GM20000 (cell line): ENCODE measurements around the gene SCGB1D1.

Experiments used
- DNase-seq: peaks from one replicate; pipeline ENCODE4 v3.0.0; 2012; ENCODE audit warnings: low spot score
- TF ChIP-seq, protein P1 (sequence below): IDR thresholded peaks from 2 replicates; pipeline ENCODE4 v1.5.1; 2012; ENCODE audit warnings: mild to moderate bottlenecking, control low read depth; ENCODE audit errors: extremely low read depth, missing control alignments

Gene SCGB1D1

GRCh38 chr11:62236187-62236586 is 46.2 kb downstream of the SCGB1D1 start:
- TF ChIP-seq, protein P1, sequence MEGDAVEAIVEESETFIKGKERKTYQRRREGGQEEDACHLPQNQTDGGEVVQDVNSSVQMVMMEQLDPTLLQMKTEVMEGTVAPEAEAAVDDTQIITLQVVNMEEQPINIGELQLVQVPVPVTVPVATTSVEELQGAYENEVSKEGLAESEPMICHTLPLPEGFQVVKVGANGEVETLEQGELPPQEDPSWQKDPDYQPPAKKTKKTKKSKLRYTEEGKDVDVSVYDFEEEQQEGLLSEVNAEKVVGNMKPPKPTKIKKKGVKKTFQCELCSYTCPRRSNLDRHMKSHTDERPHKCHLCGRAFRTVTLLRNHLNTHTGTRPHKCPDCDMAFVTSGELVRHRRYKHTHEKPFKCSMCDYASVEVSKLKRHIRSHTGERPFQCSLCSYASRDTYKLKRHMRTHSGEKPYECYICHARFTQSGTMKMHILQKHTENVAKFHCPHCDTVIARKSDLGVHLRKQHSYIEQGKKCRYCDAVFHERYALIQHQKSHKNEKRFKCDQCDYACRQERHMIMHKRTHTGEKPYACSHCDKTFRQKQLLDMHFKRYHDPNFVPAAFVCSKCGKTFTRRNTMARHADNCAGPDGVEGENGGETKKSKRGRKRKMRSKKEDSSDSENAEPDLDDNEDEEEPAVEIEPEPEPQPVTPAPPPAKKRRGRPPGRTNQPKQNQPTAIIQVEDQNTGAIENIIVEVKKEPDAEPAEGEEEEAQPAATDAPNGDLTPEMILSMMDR = no peak
- no peak for DNase-seq

GRCh38 chr11:62237499-62237898 is 47.5 kb downstream of the SCGB1D1 start:
- DNase-seq = no peak
- TF ChIP-seq, protein P1 = no peak

- TF ChIP-seq, protein P1 = no peak
- DNase-seq = no peak
Observed at GRCh38 chr11:62238151-62238550, 48.1 kb downstream of the SCGB1D1 start.

- TF ChIP-seq, protein P1 = no peak
- DNase-seq = no peak
Observed at GRCh38 chr11:62241095-62241494, 51.1 kb downstream of the SCGB1D1 start.

- no peak for DNase-seq
- TF ChIP-seq, protein P1 = no peak
Observed at GRCh38 chr11:62242021-62242420, 52.0 kb downstream of the SCGB1D1 start, which contains the start of gene SCGB1D2. SCGB1D2 (plus strand) TSS chr11:62242239; CDS start chr11:62242308, 69 bp downstream.
